SK-N-SH (cell line): Measurements from ENCODE around the gene PPARD.

Source experiments
- GABPA ChIP-seq: IDR thresholded peaks from 2 replicates; pipeline ENCODE4 v1.4.0; 2012; ENCODE audit warnings: low read depth, mild to moderate bottlenecking
- POLR2AphosphoS5 ChIP-seq: IDR thresholded peaks from 2 replicates; pipeline ENCODE4 v1.6.1; 2012; ENCODE audit warnings: low read depth, low read length
- RXRA ChIP-seq: IDR thresholded peaks from 2 replicates; pipeline ENCODE4 v1.4.0; 2012; ENCODE audit warnings: low read depth, mild to moderate bottlenecking, borderline replicate concordance
- SMC3 ChIP-seq: IDR thresholded peaks from 2 replicates; pipeline ENCODE4 v1.6.1; 2012; ENCODE audit warnings: low read depth, low read length, improper control_type of control experiment
- TAF1 ChIP-seq: IDR thresholded peaks from 2 replicates; pipeline ENCODE4 v1.6.1; 2012; ENCODE audit warnings: low read depth, mild to moderate bottlenecking, low read length, moderate library complexity, borderline replicate concordance
- TCF12 ChIP-seq: IDR thresholded peaks from 2 replicates; pipeline ENCODE4 v1.4.0; 2012
- YY1 ChIP-seq: IDR thresholded peaks from 2 replicates; pipeline ENCODE4 v1.4.0; 2012; ENCODE audit warnings: low read depth, mild to moderate bottlenecking
- TF ChIP-seq, protein P1 (sequence below): fragments of 200-600 bp; sonication (generic); IDR thresholded peaks from 2 replicates; pipeline ENCODE4 v1.6.1; 2017; ENCODE audit warnings: antibody characterized with exemption, mild to moderate bottlenecking, moderate library complexity

DNA sequence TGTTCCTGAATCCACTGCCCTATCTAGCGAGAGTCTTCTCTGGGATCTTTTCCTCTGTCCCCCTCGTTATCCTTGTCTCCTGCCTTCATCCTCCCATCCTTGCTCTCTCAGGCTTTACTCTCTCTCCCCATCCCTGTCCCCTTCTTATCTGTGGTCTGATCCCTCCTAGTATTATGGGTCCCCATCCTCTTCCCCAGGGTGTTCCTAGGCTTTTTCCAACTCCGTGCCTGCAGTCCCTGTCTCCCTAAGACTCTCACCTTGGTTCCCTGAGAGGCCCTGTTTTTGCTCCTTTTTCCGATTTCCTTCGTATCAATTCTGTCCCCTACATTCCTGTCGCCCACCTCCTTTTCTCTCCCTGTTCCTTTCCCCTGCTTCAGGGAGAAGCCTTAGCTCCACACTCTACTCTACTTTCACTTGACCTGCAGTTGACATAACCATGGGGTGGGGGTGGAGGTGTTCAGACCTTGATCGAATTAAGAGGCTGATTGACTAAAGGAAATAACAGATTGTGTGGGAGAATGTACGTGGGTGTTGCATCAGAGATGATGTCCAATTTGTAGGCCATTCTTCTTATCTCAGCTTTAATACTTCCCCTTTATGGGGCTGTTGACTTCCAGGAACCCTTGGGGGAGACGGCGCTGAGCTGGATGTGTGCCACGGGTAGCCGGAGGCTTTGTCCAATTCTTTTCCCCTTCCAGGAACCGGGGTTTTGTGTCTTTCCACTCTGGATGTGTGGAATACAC is 905 bp downstream of the PPARD start:
- no peak for TF ChIP-seq GABPA
- TF ChIP-seq, protein P1, sequence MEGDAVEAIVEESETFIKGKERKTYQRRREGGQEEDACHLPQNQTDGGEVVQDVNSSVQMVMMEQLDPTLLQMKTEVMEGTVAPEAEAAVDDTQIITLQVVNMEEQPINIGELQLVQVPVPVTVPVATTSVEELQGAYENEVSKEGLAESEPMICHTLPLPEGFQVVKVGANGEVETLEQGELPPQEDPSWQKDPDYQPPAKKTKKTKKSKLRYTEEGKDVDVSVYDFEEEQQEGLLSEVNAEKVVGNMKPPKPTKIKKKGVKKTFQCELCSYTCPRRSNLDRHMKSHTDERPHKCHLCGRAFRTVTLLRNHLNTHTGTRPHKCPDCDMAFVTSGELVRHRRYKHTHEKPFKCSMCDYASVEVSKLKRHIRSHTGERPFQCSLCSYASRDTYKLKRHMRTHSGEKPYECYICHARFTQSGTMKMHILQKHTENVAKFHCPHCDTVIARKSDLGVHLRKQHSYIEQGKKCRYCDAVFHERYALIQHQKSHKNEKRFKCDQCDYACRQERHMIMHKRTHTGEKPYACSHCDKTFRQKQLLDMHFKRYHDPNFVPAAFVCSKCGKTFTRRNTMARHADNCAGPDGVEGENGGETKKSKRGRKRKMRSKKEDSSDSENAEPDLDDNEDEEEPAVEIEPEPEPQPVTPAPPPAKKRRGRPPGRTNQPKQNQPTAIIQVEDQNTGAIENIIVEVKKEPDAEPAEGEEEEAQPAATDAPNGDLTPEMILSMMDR: no peak
- no peak for TF ChIP-seq SMC3
- TF ChIP-seq TCF12: no peak
- TF ChIP-seq RXRA: no peak
- no peak for TF ChIP-seq POLR2AphosphoS5
- no peak for TF ChIP-seq YY1
- TF ChIP-seq TAF1: no peak
